Breast epithelium (tissue), 3 donors: ENCODE results near the gene CASP3.

ENCODE experiments used
- POLR2A ChIP-seq: fragments of 450-650 bp; IDR thresholded peaks from one replicate; pipeline ENCODE4 v1.6.1; 2016; ENCODE audit warnings: antibody characterized with exemption, mild to moderate bottlenecking, moderate library complexity
- POLR2AphosphoS5 ChIP-seq, 3 donors: sonication (generic); formaldehyde crosslinking; IDR thresholded peaks; one replicate each; pipeline ENCODE4 v1.6.1; 2017; ENCODE audit warnings: antibody characterized with exemption in 3 of 3
- TF ChIP-seq, protein P1 (sequence below), 3 donors: fragments of 450-650 bp; IDR thresholded peaks; one replicate each; pipeline ENCODE4 v1.5.1; 2016 to 2017; ENCODE audit warnings: antibody characterized with exemption in 3 of 3, mild to moderate bottlenecking in 3 of 3, moderate library complexity in 3 of 3

DNA sequence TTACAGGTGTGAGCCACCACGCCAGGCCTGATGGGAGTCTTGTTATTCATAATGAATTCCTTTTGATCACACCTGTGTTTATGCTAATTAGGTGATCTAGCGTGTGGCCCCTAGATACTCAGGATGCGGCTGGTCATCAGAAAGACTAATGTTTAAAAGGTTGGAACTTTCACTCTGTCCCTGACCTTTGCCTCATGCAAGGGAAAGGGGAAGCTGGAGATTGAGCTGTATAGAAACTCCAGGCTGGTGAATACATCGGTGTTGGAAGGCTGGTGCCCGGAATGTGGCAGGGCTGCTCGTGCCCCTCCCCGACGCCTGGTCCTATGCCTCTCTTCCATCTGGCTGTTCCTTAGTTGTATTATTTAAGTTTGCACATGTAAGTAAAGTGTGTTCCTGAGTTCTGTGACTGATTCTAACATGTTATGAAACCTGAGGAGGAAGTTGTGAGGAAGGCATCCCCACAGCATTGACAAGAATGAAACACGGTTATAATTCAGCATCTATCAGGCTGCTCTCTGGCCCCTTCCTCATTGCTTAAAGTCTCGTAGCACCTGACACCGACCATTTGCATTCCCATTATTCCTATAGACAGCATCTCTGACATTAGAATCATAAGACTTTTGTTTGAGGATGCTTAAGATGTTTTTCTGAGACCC, 28.9 kb downstream of the CASP3 start:
- TF ChIP-seq, protein P1, sequence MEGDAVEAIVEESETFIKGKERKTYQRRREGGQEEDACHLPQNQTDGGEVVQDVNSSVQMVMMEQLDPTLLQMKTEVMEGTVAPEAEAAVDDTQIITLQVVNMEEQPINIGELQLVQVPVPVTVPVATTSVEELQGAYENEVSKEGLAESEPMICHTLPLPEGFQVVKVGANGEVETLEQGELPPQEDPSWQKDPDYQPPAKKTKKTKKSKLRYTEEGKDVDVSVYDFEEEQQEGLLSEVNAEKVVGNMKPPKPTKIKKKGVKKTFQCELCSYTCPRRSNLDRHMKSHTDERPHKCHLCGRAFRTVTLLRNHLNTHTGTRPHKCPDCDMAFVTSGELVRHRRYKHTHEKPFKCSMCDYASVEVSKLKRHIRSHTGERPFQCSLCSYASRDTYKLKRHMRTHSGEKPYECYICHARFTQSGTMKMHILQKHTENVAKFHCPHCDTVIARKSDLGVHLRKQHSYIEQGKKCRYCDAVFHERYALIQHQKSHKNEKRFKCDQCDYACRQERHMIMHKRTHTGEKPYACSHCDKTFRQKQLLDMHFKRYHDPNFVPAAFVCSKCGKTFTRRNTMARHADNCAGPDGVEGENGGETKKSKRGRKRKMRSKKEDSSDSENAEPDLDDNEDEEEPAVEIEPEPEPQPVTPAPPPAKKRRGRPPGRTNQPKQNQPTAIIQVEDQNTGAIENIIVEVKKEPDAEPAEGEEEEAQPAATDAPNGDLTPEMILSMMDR (IDR thresholded peaks at IDR 0.05), result no peak
- no peak for TF ChIP-seq POLR2AphosphoS5 (IDR thresholded peaks at IDR 0.05)
- TF ChIP-seq POLR2A, result no peak
